HepG2 (cell line): ENCODE results near the gene PCBP1. TPM values are rescaled to one million over a fixed set of nuclear protein-coding genes. Genes with fewer than 3 reads are reported as not detected.

Experiments used
- ARHGAP35 ChIP-seq: sonication (generic); formaldehyde crosslinking; IDR thresholded peaks from 2 replicates; pipeline ENCODE4 v1.9.0; 2022; ENCODE audit warnings: mild to moderate bottlenecking, inconsistent platforms, moderate library complexity, missing genetic modification reagents, borderline replicate concordance
- CEBPB ChIP-seq: IDR thresholded peaks from 2 replicates; pipeline ENCODE4 v1.6.1; 2011; ENCODE audit warnings: low read depth, low read length, improper control_type of control experiment, borderline replicate concordance
- YEATS2 ChIP-seq: sonication (generic); formaldehyde crosslinking; IDR thresholded peaks from 2 replicates; pipeline ENCODE4 v1.4.0; 2020; ENCODE audit warnings: missing genetic modification reagents, borderline replicate concordance
- ZMYM4 ChIP-seq: sonication (generic); formaldehyde crosslinking; IDR thresholded peaks from 2 replicates; pipeline ENCODE4 v1.8.1; 2023; ENCODE audit warnings: mild to moderate bottlenecking, missing genetic modification reagents
- ZNF460 ChIP-seq: sonication (generic); formaldehyde crosslinking; IDR thresholded peaks from 2 replicates; pipeline ENCODE4 v1.5.1; 2020; ENCODE audit warnings: missing genetic modification reagents, mild to moderate bottlenecking, borderline replicate concordance
- ZNF567 ChIP-seq: sonication (generic); formaldehyde crosslinking; IDR thresholded peaks from 2 replicates; pipeline ENCODE4 v1.8.1; 2023; ENCODE audit warnings: mild to moderate bottlenecking, missing genetic modification reagents, borderline replicate concordance
- ZNF747 ChIP-seq: sonication (generic); formaldehyde crosslinking; IDR thresholded peaks from 2 replicates; pipeline ENCODE4 v1.8.1; 2023; ENCODE audit warnings: missing genetic modification reagents, mild to moderate bottlenecking, borderline replicate concordance
- ZNF839 ChIP-seq: sonication (generic); formaldehyde crosslinking; IDR thresholded peaks from 2 replicates; pipeline ENCODE4 v1.4.0; 2020; ENCODE audit warnings: missing genetic modification reagents, mild to moderate bottlenecking, borderline replicate concordance
- ZSCAN9 ChIP-seq: IDR thresholded peaks from 2 replicates; pipeline ENCODE4 v1.6.1; 2016; ENCODE audit warnings: borderline replicate concordance
- polyA plus RNA-seq, 8 experiments: library from polyadenylated mRNA; depleted of rRNA in 3 of 8; stranded (reverse) in 7 of 8; unstranded in 1 of 8; fragments of >200 nt; fragmentation: Illumina TruSeq in 4 of 8; extraction: Trizol in 4 of 8; gene quantifications; 2 replicates each; pipeline versions ENCODE4 v1.2.1 to v1.2.3, GENCODE V29; 2011 to 2016; ENCODE audit warnings: low read depth in 4 of 8, missing spikeins in 1 of 8, mixed read lengths in 1 of 8; ENCODE audit not compliant: insufficient read depth in 1 of 8
- total RNA-seq, 5 experiments: library from RNA; depleted of rRNA; stranded (reverse); fragments of >200 nt; fragmentation: Illumina TruSeq; extraction: Trizol; gene quantifications; 2 replicates each; pipeline ENCODE4 v1.2.3, GENCODE V29; 2016; ENCODE audit warnings: low read depth in 1 of 5
- TF ChIP-seq, protein P1 (sequence below): sonication (generic); formaldehyde crosslinking; IDR thresholded peaks from 2 replicates; pipeline ENCODE4 v1.5.0; 2020; ENCODE audit warnings: missing genetic modification reagents
- TF ChIP-seq, protein P2 (sequence below): sonication (generic); formaldehyde crosslinking; IDR thresholded peaks from 2 replicates; pipeline ENCODE4 v1.4.0; 2020; ENCODE audit warnings: low read depth, mild to moderate bottlenecking, missing genetic modification reagents
- TF ChIP-seq, protein P3 (sequence below): IDR thresholded peaks from 2 replicates; pipeline ENCODE4 v1.6.1; 2016
- TF ChIP-seq, protein P4 (sequence below): sonication (generic); formaldehyde crosslinking; conservative IDR thresholded peaks from 2 replicates; pipeline ENCODE4 v1.5.0; 2020; ENCODE audit warnings: missing genetic modification reagents
- TF ChIP-seq, protein P5 (sequence below): sonication (generic); formaldehyde crosslinking; IDR thresholded peaks from 2 replicates; pipeline ENCODE4 v1.4.0; 2020; ENCODE audit warnings: mild to moderate bottlenecking, missing genetic modification reagents
- TF ChIP-seq, protein P6 (sequence below): sonication (generic); formaldehyde crosslinking; IDR thresholded peaks from 2 replicates; pipeline ENCODE4 v1.4.0; 2020; ENCODE audit warnings: missing genetic modification reagents
- TF ChIP-seq, protein P7 (sequence below): sonication (generic); formaldehyde crosslinking; IDR thresholded peaks from 2 replicates; pipeline ENCODE4 v1.5.1; 2020; ENCODE audit warnings: mild to moderate bottlenecking, missing genetic modification reagents, borderline replicate concordance

Gene PCBP1
- total and polyA plus RNA-seq, 2 of the 13 experiments (the other 11 are each of a cell fraction or from before 2014, with no cell fraction given): 32.0 to 137 TPM

DNA sequence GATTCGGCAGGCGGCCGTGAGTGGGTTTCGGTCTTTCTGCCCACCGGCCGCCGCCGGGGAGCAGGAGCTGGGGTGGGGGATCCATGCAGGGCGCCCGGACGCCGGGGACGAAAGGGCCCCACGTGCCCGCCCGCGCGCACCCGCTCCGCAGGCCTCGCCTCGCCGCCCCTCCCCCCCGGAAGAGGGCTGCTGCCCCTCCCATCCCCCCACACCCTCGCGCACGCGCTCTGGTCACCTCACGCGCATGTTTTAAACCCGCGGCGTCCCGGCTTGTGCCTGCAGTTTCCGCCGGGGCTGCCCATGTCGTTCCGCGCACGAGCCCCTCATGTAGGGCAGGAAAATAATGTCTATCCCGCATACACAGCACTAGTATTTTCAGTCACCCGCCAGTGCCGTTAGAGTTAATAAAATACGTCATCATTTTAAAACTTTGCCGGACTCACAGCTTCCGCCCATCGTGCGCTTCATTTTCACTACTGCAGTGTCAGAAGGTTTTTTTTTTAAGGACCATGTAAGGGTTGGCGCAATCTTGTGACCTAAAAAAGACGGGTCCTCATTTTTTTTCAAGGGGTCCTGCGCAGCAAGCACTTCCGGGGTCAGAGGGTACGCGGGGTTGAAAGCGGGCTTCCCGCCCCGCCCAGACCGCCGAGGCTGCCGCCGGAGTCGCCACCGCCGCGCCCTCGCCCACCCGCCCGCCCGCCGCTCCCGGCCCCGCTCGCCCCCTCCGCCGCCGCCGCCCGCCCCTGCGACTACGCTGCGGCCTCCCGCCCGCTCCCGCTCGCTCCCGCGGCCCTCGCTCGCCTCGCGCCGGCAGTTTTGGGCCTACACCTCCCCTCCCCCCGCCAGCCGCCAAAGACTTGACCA lies at the start of gene PCBP1 (continued):
- TF ChIP-seq, protein P1, sequence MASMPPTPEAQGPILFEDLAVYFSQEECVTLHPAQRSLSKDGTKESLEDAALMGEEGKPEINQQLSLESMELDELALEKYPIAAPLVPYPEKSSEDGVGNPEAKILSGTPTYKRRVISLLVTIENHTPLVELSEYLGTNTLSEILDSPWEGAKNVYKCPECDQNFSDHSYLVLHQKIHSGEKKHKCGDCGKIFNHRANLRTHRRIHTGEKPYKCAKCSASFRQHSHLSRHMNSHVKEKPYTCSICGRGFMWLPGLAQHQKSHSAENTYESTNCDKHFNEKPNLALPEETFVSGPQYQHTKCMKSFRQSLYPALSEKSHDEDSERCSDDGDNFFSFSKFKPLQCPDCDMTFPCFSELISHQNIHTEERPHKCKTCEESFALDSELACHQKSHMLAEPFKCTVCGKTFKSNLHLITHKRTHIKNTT (CRISPR knock-in tag): no peak
- no peak for TF ChIP-seq ZNF747 (CRISPR knock-in tag)
- TF ChIP-seq, protein P2, sequence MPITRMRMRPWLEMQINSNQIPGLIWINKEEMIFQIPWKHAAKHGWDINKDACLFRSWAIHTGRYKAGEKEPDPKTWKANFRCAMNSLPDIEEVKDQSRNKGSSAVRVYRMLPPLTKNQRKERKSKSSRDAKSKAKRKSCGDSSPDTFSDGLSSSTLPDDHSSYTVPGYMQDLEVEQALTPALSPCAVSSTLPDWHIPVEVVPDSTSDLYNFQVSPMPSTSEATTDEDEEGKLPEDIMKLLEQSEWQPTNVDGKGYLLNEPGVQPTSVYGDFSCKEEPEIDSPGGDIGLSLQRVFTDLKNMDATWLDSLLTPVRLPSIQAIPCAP (CRISPR knock-in tag): no peak
- no peak; the same call in 1 of the 2 replicates for TF ChIP-seq YEATS2 (CRISPR knock-in tag)
- no peak for TF ChIP-seq ZNF839 (CRISPR knock-in tag)
- TF ChIP-seq, protein P3, sequence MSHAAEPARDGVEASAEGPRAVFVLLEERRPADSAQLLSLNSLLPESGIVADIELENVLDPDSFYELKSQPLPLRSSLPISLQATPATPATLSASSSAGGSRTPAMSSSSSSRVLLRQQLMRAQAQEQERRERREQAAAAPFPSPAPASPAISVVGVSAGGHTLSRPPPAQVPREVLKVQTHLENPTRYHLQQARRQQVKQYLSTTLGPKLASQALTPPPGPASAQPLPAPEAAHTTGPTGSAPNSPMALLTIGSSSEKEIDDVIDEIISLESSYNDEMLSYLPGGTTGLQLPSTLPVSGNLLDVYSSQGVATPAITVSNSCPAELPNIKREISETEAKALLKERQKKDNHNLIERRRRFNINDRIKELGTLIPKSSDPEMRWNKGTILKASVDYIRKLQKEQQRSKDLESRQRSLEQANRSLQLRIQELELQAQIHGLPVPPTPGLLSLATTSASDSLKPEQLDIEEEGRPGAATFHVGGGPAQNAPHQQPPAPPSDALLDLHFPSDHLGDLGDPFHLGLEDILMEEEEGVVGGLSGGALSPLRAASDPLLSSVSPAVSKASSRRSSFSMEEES: no peak
- TF ChIP-seq, protein P4, sequence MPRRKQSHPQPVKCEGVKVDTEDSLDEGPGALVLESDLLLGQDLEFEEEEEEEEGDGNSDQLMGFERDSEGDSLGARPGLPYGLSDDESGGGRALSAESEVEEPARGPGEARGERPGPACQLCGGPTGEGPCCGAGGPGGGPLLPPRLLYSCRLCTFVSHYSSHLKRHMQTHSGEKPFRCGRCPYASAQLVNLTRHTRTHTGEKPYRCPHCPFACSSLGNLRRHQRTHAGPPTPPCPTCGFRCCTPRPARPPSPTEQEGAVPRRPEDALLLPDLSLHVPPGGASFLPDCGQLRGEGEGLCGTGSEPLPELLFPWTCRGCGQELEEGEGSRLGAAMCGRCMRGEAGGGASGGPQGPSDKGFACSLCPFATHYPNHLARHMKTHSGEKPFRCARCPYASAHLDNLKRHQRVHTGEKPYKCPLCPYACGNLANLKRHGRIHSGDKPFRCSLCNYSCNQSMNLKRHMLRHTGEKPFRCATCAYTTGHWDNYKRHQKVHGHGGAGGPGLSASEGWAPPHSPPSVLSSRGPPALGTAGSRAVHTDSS (CRISPR knock-in tag): no peak
- TF ChIP-seq ARHGAP35 (CRISPR knock-in tag): no peak
- no peak; the same call in 1 of the 2 replicates for TF ChIP-seq CEBPB
- TF ChIP-seq, protein P5, sequence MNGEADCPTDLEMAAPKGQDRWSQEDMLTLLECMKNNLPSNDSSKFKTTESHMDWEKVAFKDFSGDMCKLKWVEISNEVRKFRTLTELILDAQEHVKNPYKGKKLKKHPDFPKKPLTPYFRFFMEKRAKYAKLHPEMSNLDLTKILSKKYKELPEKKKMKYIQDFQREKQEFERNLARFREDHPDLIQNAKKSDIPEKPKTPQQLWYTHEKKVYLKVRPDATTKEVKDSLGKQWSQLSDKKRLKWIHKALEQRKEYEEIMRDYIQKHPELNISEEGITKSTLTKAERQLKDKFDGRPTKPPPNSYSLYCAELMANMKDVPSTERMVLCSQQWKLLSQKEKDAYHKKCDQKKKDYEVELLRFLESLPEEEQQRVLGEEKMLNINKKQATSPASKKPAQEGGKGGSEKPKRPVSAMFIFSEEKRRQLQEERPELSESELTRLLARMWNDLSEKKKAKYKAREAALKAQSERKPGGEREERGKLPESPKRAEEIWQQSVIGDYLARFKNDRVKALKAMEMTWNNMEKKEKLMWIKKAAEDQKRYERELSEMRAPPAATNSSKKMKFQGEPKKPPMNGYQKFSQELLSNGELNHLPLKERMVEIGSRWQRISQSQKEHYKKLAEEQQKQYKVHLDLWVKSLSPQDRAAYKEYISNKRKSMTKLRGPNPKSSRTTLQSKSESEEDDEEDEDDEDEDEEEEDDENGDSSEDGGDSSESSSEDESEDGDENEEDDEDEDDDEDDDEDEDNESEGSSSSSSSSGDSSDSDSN (CRISPR knock-in tag): no peak
- TF ChIP-seq, protein P6, sequence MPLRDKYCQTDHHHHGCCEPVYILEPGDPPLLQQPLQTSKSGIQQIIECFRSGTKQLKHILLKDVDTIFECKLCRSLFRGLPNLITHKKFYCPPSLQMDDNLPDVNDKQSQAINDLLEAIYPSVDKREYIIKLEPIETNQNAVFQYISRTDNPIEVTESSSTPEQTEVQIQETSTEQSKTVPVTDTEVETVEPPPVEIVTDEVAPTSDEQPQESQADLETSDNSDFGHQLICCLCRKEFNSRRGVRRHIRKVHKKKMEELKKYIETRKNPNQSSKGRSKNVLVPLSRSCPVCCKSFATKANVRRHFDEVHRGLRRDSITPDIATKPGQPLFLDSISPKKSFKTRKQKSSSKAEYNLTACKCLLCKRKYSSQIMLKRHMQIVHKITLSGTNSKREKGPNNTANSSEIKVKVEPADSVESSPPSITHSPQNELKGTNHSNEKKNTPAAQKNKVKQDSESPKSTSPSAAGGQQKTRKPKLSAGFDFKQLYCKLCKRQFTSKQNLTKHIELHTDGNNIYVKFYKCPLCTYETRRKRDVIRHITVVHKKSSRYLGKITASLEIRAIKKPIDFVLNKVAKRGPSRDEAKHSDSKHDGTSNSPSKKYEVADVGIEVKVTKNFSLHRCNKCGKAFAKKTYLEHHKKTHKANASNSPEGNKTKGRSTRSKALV: no peak; the same call in 1 of the 2 replicates
- TF ChIP-seq, protein P7, sequence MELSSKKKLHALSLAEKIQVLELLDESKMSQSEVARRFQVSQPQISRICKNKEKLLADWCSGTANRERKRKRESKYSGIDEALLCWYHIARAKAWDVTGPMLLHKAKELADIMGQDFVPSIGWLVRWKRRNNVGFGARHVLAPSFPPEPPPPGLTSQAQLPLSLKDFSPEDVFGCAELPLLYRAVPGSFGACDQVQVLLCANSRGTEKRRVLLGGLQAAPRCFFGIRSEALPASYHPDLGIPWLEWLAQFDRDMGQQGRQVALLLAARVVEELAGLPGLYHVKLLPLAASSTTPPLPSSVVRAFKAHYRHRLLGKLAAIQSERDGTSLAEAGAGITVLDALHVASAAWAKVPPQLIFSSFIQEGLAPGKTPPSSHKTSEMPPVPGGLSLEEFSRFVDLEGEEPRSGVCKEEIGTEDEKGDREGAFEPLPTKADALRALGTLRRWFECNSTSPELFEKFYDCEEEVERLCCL (CRISPR knock-in tag): no peak; the same call in 1 of the 2 replicates
- TF ChIP-seq ZSCAN9 (CRISPR knock-in tag): 0 out of 2 replicates have a peak, but pooled peaks have one; percentile 7
- TF ChIP-seq ZNF567 (CRISPR knock-in tag): no peak
- TF ChIP-seq ZNF460: no peak
- no peak for TF ChIP-seq ZMYM4 (CRISPR knock-in tag)
